ENCODE results near the gene METTL27. TPM values are rescaled to one million over a fixed set of nuclear protein-coding genes. Genes with fewer than 3 reads are reported as not detected.

METTL27 gene
- total and polyA plus RNA-seq, 2 of the 8 experiments (the other 6 are each of a cell fraction or from before 2014, with no cell fraction given): 6.2 to 12.0 TPM

DNA sequence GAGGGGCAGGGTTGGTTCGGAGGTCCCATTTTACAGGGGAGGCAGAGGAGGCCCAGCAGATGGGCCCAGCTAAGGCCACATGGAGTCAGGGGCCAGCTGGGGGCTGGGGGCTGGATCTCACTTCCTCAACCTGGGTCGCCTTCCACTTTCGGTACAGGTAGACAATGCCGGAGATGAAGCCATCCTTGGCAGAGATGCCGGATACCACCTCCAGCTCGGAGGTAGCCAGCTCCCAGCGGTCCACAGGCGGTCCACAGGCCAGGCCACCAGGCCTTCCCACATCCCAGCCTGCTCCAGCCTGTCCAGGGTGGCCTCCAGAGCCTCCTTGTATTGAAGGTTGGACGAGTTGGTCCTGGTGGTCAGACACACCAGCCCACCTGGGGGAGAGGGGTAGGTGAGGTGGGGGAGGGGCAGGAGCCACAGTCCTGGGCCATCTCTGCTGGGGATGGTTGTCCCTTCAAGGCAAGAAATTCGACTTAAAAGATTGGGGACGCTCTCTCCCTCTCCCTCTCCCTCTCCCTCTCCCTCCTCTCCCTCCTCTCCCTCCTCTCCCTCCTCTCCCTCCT, 7.6 kb downstream of the METTL27 start (continued):
- TF ChIP-seq, protein P1, sequence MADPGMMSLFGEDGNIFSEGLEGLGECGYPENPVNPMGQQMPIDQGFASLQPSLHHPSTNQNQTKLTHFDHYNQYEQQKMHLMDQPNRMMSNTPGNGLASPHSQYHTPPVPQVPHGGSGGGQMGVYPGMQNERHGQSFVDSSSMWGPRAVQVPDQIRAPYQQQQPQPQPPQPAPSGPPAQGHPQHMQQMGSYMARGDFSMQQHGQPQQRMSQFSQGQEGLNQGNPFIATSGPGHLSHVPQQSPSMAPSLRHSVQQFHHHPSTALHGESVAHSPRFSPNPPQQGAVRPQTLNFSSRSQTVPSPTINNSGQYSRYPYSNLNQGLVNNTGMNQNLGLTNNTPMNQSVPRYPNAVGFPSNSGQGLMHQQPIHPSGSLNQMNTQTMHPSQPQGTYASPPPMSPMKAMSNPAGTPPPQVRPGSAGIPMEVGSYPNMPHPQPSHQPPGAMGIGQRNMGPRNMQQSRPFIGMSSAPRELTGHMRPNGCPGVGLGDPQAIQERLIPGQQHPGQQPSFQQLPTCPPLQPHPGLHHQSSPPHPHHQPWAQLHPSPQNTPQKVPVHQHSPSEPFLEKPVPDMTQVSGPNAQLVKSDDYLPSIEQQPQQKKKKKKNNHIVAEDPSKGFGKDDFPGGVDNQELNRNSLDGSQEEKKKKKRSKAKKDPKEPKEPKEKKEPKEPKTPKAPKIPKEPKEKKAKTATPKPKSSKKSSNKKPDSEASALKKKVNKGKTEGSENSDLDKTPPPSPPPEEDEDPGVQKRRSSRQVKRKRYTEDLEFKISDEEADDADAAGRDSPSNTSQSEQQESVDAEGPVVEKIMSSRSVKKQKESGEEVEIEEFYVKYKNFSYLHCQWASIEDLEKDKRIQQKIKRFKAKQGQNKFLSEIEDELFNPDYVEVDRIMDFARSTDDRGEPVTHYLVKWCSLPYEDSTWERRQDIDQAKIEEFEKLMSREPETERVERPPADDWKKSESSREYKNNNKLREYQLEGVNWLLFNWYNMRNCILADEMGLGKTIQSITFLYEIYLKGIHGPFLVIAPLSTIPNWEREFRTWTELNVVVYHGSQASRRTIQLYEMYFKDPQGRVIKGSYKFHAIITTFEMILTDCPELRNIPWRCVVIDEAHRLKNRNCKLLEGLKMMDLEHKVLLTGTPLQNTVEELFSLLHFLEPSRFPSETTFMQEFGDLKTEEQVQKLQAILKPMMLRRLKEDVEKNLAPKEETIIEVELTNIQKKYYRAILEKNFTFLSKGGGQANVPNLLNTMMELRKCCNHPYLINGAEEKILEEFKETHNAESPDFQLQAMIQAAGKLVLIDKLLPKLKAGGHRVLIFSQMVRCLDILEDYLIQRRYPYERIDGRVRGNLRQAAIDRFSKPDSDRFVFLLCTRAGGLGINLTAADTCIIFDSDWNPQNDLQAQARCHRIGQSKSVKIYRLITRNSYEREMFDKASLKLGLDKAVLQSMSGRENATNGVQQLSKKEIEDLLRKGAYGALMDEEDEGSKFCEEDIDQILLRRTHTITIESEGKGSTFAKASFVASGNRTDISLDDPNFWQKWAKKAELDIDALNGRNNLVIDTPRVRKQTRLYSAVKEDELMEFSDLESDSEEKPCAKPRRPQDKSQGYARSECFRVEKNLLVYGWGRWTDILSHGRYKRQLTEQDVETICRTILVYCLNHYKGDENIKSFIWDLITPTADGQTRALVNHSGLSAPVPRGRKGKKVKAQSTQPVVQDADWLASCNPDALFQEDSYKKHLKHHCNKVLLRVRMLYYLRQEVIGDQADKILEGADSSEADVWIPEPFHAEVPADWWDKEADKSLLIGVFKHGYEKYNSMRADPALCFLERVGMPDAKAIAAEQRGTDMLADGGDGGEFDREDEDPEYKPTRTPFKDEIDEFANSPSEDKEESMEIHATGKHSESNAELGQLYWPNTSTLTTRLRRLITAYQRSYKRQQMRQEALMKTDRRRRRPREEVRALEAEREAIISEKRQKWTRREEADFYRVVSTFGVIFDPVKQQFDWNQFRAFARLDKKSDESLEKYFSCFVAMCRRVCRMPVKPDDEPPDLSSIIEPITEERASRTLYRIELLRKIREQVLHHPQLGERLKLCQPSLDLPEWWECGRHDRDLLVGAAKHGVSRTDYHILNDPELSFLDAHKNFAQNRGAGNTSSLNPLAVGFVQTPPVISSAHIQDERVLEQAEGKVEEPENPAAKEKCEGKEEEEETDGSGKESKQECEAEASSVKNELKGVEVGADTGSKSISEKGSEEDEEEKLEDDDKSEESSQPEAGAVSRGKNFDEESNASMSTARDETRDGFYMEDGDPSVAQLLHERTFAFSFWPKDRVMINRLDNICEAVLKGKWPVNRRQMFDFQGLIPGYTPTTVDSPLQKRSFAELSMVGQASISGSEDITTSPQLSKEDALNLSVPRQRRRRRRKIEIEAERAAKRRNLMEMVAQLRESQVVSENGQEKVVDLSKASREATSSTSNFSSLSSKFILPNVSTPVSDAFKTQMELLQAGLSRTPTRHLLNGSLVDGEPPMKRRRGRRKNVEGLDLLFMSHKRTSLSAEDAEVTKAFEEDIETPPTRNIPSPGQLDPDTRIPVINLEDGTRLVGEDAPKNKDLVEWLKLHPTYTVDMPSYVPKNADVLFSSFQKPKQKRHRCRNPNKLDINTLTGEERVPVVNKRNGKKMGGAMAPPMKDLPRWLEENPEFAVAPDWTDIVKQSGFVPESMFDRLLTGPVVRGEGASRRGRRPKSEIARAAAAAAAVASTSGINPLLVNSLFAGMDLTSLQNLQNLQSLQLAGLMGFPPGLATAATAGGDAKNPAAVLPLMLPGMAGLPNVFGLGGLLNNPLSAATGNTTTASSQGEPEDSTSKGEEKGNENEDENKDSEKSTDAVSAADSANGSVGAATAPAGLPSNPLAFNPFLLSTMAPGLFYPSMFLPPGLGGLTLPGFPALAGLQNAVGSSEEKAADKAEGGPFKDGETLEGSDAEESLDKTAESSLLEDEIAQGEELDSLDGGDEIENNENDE (IDR thresholded peaks at IDR 0.05; ENCODE audit: insufficient replicate concordance, low read length): no peak
- no peak for TF ChIP-seq NRF1 (IDR thresholded peaks at IDR 0.05; ENCODE audit: low read depth, low read length)

Data from H1 (cell line).